HL-60 (cell line): Measurements from ENCODE around the gene SMAP1.

ENCODE experiments used
- TF ChIP-seq, protein P1 (sequence below): IDR thresholded peaks from one replicate; pipeline ENCODE4 v1.5.1; 2011; ENCODE audit warnings: low read length, control low read depth, inconsistent platforms; ENCODE audit not compliant: insufficient read depth
- TF ChIP-seq, protein P2 (sequence below): IDR thresholded peaks from 2 replicates; pipeline ENCODE4 v1.6.1; 2012; ENCODE audit warnings: low read depth; ENCODE audit not compliant: insufficient replicate concordance

- TF ChIP-seq, protein P1, sequence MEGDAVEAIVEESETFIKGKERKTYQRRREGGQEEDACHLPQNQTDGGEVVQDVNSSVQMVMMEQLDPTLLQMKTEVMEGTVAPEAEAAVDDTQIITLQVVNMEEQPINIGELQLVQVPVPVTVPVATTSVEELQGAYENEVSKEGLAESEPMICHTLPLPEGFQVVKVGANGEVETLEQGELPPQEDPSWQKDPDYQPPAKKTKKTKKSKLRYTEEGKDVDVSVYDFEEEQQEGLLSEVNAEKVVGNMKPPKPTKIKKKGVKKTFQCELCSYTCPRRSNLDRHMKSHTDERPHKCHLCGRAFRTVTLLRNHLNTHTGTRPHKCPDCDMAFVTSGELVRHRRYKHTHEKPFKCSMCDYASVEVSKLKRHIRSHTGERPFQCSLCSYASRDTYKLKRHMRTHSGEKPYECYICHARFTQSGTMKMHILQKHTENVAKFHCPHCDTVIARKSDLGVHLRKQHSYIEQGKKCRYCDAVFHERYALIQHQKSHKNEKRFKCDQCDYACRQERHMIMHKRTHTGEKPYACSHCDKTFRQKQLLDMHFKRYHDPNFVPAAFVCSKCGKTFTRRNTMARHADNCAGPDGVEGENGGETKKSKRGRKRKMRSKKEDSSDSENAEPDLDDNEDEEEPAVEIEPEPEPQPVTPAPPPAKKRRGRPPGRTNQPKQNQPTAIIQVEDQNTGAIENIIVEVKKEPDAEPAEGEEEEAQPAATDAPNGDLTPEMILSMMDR: no peak
- TF ChIP-seq, protein P2, sequence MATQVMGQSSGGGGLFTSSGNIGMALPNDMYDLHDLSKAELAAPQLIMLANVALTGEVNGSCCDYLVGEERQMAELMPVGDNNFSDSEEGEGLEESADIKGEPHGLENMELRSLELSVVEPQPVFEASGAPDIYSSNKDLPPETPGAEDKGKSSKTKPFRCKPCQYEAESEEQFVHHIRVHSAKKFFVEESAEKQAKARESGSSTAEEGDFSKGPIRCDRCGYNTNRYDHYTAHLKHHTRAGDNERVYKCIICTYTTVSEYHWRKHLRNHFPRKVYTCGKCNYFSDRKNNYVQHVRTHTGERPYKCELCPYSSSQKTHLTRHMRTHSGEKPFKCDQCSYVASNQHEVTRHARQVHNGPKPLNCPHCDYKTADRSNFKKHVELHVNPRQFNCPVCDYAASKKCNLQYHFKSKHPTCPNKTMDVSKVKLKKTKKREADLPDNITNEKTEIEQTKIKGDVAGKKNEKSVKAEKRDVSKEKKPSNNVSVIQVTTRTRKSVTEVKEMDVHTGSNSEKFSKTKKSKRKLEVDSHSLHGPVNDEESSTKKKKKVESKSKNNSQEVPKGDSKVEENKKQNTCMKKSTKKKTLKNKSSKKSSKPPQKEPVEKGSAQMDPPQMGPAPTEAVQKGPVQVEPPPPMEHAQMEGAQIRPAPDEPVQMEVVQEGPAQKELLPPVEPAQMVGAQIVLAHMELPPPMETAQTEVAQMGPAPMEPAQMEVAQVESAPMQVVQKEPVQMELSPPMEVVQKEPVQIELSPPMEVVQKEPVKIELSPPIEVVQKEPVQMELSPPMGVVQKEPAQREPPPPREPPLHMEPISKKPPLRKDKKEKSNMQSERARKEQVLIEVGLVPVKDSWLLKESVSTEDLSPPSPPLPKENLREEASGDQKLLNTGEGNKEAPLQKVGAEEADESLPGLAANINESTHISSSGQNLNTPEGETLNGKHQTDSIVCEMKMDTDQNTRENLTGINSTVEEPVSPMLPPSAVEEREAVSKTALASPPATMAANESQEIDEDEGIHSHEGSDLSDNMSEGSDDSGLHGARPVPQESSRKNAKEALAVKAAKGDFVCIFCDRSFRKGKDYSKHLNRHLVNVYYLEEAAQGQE: no peak
Measured at GRCh38 chr6:70839286-70840266, 171.9 kb downstream of the SMAP1 start.
